Nasal cavity respiratory epithelium epithelial cell of viscerocranial mucosa (primary cell): Measurements from ENCODE around the gene EDA2R. TPM values are rescaled to one million over a fixed set of nuclear protein-coding genes. Genes with fewer than 3 reads are reported as not detected.

Source experiments
- total RNA-seq: library from RNA; depleted of rRNA; stranded (reverse); fragments of >200 nt; gene quantifications from 2 replicates; pipeline ENCODE4 v1.2.3, GENCODE V29; 2014

EDA2R gene, protein sequence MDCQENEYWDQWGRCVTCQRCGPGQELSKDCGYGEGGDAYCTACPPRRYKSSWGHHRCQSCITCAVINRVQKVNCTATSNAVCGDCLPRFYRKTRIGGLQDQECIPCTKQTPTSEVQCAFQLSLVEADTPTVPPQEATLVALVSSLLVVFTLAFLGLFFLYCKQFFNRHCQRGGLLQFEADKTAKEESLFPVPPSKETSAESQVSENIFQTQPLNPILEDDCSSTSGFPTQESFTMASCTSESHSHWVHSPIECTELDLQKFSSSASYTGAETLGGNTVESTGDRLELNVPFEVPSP
- 5.1 and 5.5 TPM in 2 replicates for total RNA-seq

DNA sequence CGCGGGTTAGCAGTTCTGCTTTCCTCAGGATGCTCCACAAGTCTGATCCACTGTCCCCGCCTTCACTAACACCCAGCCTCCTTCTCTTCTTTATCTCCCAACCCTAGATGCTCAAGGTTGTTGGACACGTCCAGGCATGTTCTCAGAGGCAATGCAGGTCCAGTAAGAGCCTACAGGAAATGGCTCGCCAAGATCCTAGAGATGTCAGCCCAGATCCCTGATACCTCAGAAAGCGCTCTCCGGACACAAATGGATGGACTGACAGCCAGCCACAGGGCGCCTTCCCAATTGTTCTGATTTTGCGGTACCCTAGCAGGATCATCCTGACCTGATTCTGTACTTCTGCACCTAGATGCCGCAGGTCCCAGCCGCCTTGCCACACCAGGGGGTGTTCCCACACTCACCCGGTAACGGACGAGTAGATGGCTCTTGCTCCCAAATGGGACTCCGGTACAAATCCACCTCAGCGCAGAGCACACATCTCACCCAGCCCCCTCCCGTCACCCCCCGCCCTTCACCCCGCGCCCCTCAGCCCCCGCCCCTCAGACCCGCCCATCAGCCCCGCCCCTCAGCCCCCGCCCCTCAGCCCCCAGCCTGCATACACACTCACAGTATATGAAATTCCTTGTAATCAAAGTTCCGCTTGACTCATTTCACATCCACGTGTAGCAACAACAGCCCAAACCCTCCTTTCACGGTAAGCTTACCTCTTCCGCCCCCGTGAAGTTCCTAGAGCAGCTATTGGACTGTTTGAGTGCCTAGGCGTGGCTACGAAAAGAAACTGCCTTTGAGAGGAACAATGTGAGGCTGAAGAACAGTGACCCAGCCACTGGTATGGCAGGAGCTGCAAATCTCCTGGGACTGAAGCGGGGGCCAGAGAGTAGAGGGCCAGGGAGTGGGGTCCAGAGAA lies at the start of gene EDA2R:
Gene EDA2R (minus strand): TSS at position 488 of the 910 bp plus-strand sequence. CDS start 23,058 bp downstream, outside the sequence.

